UCSD-AML1 (cell line): ENCODE results near the gene FOXO3.
A peak's percentile ranks its signal among the peaks of the same experiment; 100 is the strongest.
"Not testable (repeated sequence)": the region's sequence is repeated elsewhere in the genome, so short reads cannot be mapped to it uniquely, and the experiment has no call there.

Source experiments
- DNase-seq: peaks from one replicate; lab custom pipeline; 2025; ENCODE audit not compliant: unreplicated experiment; lab: John Stamatoyannopoulos, UW

FOXO3 gene

GRCh38 chr6:108681721-108682120 is 121.0 kb downstream of the FOXO3 start:
- not testable (repeated sequence) for DNase-seq

GRCh38 chr6:108682383-108683119 is 121.8 kb downstream of the FOXO3 start:
- DNase-seq, result not testable (repeated sequence)

GRCh38 chr6:108683976-108684375 is 123.3 kb downstream of the FOXO3 start:
- DNase-seq, result not testable (repeated sequence)

GRCh38 chr6:108684771-108685329 is 124.1 kb downstream of the FOXO3 start:
- no peak for DNase-seq

- DNase-seq, result no peak
Measured at GRCh38 chr6:108685970-108686369, 125.3 kb downstream of the FOXO3 start.

GRCh38 chr6:108686896-108687295 is 126.2 kb downstream of the FOXO3 start:
- no peak for DNase-seq

GRCh38 chr6:108687921-108688320 is 127.2 kb downstream of the FOXO3 start:
- no peak for DNase-seq

GRCh38 chr6:108689272-108690161 is 128.8 kb downstream of the FOXO3 start:
- DNase-seq, result peak; percentile 44

GRCh38 chr6:108690326-108691049 is 129.8 kb downstream of the FOXO3 start:
- no peak for DNase-seq

GRCh38 chr6:108693430-108694154 is 132.9 kb downstream of the FOXO3 start:
- no peak for DNase-seq

GRCh38 chr6:108694816-108695215 is 134.1 kb downstream of the FOXO3 start:
- DNase-seq, result no peak

GRCh38 chr6:108697561-108698161 is 136.9 kb downstream of the FOXO3 start:
- DNase-seq, result no peak

GRCh38 chr6:108698593-108699289 is 138.0 kb downstream of the FOXO3 start:
- no peak for DNase-seq

GRCh38 chr6:108699290-108700041 is 138.7 kb downstream of the FOXO3 start:
- no peak for DNase-seq

- no peak for DNase-seq
Measured at GRCh38 chr6:108702106-108702851, 141.6 kb downstream of the FOXO3 start.

GRCh38 chr6:108706649-108707048 is 145.9 kb downstream of the FOXO3 start:
- DNase-seq, result no peak

- DNase-seq, result no peak
Measured at GRCh38 chr6:108707328-108707976, 146.7 kb downstream of the FOXO3 start.

GRCh38 chr6:108710030-108710429 is 149.3 kb downstream of the FOXO3 start:
- no peak for DNase-seq
